Keratinocyte (primary cell): Measurements from ENCODE around the gene GTF2H4. TPM values are rescaled to one million over a fixed set of nuclear protein-coding genes. Genes with fewer than 3 reads are reported as not detected.

ENCODE experiments used
- DNase-seq: peaks from one replicate; pipeline ENCODE4 v3.0.0-alpha.2; 2011; ENCODE audit warnings: low read depth, missing footprints, low spot score
- FAIRE-seq: peaks from 2 replicates; lab custom pipeline; 2011; peaks lifted over from hg19 to GRCh38; lab: Jason Lieb, UNC
- H2AFZ ChIP-seq: 2 replicates; pipeline ENCODE4 v1.6.0; 2012; ENCODE audit warnings: low read length, control low read depth, inconsistent platforms; ENCODE audit not compliant: control insufficient read depth
- H3K27ac ChIP-seq: 2 replicates; pipeline ENCODE4 v1.5.1; 2011; ENCODE audit warnings: low read length; ENCODE audit not compliant: control insufficient read depth, insufficient read depth
- H3K27me3 ChIP-seq: 3 replicates; pipeline ENCODE4 v1.6.0; 2011; ENCODE audit warnings: low read length; ENCODE audit not compliant: control insufficient read depth, insufficient read depth; ENCODE audit errors: extremely low read depth
- H3K36me3 ChIP-seq, 2 experiments: 2 replicates in 1 of 2; 3 replicates in 1 of 2; pipeline ENCODE4 v1.5.1; 2011; ENCODE audit warnings: low read length in 2 of 2, mild to moderate bottlenecking in 1 of 2; ENCODE audit not compliant: control insufficient read depth in 2 of 2, insufficient read depth in 2 of 2; ENCODE audit errors: extremely low read depth in 1 of 2
- H3K4me1 ChIP-seq: 3 replicates; pipeline ENCODE4 v1.5.1; 2011; ENCODE audit warnings: low read length; ENCODE audit not compliant: control insufficient read depth, insufficient read depth; ENCODE audit errors: extremely low read depth
- H3K4me2 ChIP-seq: 3 replicates; pipeline ENCODE4 v1.6.0; 2011; ENCODE audit warnings: low read depth, low read length; ENCODE audit not compliant: control insufficient read depth, insufficient read depth; ENCODE audit errors: extremely low read depth
- H3K4me3 ChIP-seq, 3 experiments: fragments of 200-600 bp in 1 of 3; sonication (generic) in 1 of 3; 2 replicates in 2 of 3; 3 replicates in 1 of 3; pipeline ENCODE4 v1.5.1; 2011 to 2016; ENCODE audit warnings: low read length in 3 of 3, mild to moderate bottlenecking in 3 of 3, control low read depth in 2 of 3, inconsistent platforms in 1 of 3, low read depth in 1 of 3, mixed read lengths in 1 of 3, mixed run types in 1 of 3, moderate library complexity in 1 of 3; ENCODE audit not compliant: control insufficient read depth in 2 of 3, insufficient read depth in 2 of 3; ENCODE audit errors: extremely low read depth in 1 of 3
- H3K79me2 ChIP-seq: 2 replicates; pipeline ENCODE4 v1.6.0; 2012; ENCODE audit warnings: low read length; ENCODE audit not compliant: control insufficient read depth, insufficient read depth
- H3K9ac ChIP-seq: 3 replicates; pipeline ENCODE4 v1.6.0; 2011; ENCODE audit warnings: low read length; ENCODE audit not compliant: control insufficient read depth, insufficient read depth; ENCODE audit errors: extremely low read depth
- H3K9me1 ChIP-seq: 3 replicates; pipeline ENCODE4 v1.6.0; 2011; ENCODE audit warnings: low read length; ENCODE audit not compliant: control insufficient read depth, insufficient read depth; ENCODE audit errors: extremely low read depth
- H3K9me3 ChIP-seq: 2 replicates; pipeline ENCODE4 v1.5.1; 2012; ENCODE audit warnings: low read depth, low read length; ENCODE audit not compliant: control insufficient read depth
- H4K20me1 ChIP-seq: 3 replicates; pipeline ENCODE4 v1.6.0; 2011; ENCODE audit warnings: low read length; ENCODE audit not compliant: control insufficient read depth, insufficient read depth; ENCODE audit errors: extremely low read depth
- CTCF ChIP-seq, 3 experiments: IDR thresholded peaks in 1 of 3; conservative IDR thresholded peaks in 1 of 3; optimal IDR thresholded peaks in 1 of 3; 2 replicates in 2 of 3; 3 replicates in 1 of 3; pipeline versions ENCODE3 to v1.5.1; 2011; ENCODE audit warnings: low read length in 3 of 3, mild to moderate bottlenecking in 3 of 3, moderate library complexity in 2 of 3, control low read depth in 1 of 3, inconsistent platforms in 1 of 3; ENCODE audit not compliant: insufficient read depth in 2 of 3; ENCODE audit errors: extremely low read depth in 1 of 3
- EZH2 ChIP-seq: IDR thresholded peaks from one replicate; pipeline ENCODE4 v1.6.1; 2012; ENCODE audit warnings: inconsistent platforms, mild to moderate bottlenecking, low read length, moderate library complexity
- dilution Hi-C: fragments of 300-500 bp; cut with MboI; formaldehyde crosslinking; loops from one replicate; pipeline ENCODE4 v1.7.0; 2020; ENCODE audit warnings: low sequenced_read_pairs; ENCODE audit not compliant: extremely low pct_ligation_motif_present
- polyA plus RNA-seq, 5 experiments: library from polyadenylated mRNA; depleted of rRNA in 3 of 5; stranded (reverse) in 3 of 5; stranded (forward) in 1 of 5; unstranded in 1 of 5; fragments of >200 nt; gene quantifications; 1 replicate in 1 of 5; 2 replicates in 3 of 5; 3 replicates in 1 of 5; pipeline versions ENCODE4 v1.2.1 to v1.2.3, GENCODE V29; 2011 to 2012; ENCODE audit warnings: missing spikeins in 2 of 5, low read depth in 1 of 5, low replicate concordance in 1 of 5

The GTF2H4 gene
- polyA plus RNA-seq, 1 donor (not counting 4 experiments of a cell fraction or from before 2014, with no cell fraction given) = 38.7 TPM

- no peaks in the 10 kb centered on the region for H3K9me3 ChIP-seq
- H3K27ac ChIP-seq = no peak overlapping the region
- H3K4me1 ChIP-seq = peaks cover 8% of the 10 kb centered on the region
- no peak overlapping the region for H3K4me2 ChIP-seq
- DNase-seq = no peak
- TF ChIP-seq CTCF (optimal IDR thresholded peaks at IDR 0.05 in 1 of 3, IDR thresholded peaks at IDR 0.05 in 1 of 3, conservative IDR thresholded peaks at IDR 0.05 in 1 of 3; ENCODE audit: extremely low read depth in 1 of 3, insufficient read depth in 2 of 3, low read length in 3 of 3) (no peak), EZH2 (no peak)
- no peak overlapping the region for H3K4me3 ChIP-seq
- H3K36me3 ChIP-seq = no peaks in the 10 kb centered on the region
- no peak for FAIRE-seq
- peaks cover 5% of the 10 kb centered on the region for H3K27me3 ChIP-seq
- H3K9ac ChIP-seq = no peak overlapping the region
- H2AFZ ChIP-seq = no peak overlapping the region
- no peaks in the 10 kb centered on the region for H3K79me2 ChIP-seq
- no peaks in the 10 kb centered on the region for H3K9me1 ChIP-seq
- no peaks in the 10 kb centered on the region for H4K20me1 ChIP-seq
- dilution Hi-C loops = loop anchor here (25.0 kb wide), 1 partner anchor 117 kb away; no protein-coding TSS in a partner anchor
Observed at GRCh38 chr6:30945281-30945680, 37.3 kb downstream of the GTF2H4 start.

- Histone ChIP-seq H3K36me3 (no peaks in the 10 kb centered on the region), H3K4me2 (no peak overlapping the region), H2AFZ (no peak overlapping the region), H3K4me3 (no peak overlapping the region), H4K20me1 (no peaks in the 10 kb centered on the region), H3K9ac (no peak overlapping the region), H3K79me2 (no peaks in the 10 kb centered on the region), H3K9me1 (no peaks in the 10 kb centered on the region), H3K27ac (no peak overlapping the region), H3K27me3 (peaks cover 6% of the 10 kb centered on the region), H3K4me1 (peaks cover 6% of the 10 kb centered on the region), H3K9me3 (no peaks in the 10 kb centered on the region)
- FAIRE-seq (no peak), DNase-seq (no peak)
- dilution Hi-C loops = loop anchor here (25.0 kb wide), 1 partner anchor 115 kb away; no protein-coding TSS in a partner anchor
- TF ChIP-seq EZH2 = no peak
- TF ChIP-seq CTCF (optimal IDR thresholded peaks at IDR 0.05 in 1 of 3, IDR thresholded peaks at IDR 0.05 in 1 of 3, conservative IDR thresholded peaks at IDR 0.05 in 1 of 3; ENCODE audit: extremely low read depth in 1 of 3, insufficient read depth in 2 of 3, low read length in 3 of 3) = no peak
Observed at GRCh38 chr6:30947231-30947630, 39.2 kb downstream of the GTF2H4 start.
